Measurements from ENCODE around the gene NDRG4. TPM values are rescaled to one million over a fixed set of nuclear protein-coding genes. Genes with fewer than 3 reads are reported as not detected.

Gene NDRG4
- total and polyA plus RNA-seq, 4 donors, result 5.3 to 18.7 (median 14.2) TPM

DNA sequence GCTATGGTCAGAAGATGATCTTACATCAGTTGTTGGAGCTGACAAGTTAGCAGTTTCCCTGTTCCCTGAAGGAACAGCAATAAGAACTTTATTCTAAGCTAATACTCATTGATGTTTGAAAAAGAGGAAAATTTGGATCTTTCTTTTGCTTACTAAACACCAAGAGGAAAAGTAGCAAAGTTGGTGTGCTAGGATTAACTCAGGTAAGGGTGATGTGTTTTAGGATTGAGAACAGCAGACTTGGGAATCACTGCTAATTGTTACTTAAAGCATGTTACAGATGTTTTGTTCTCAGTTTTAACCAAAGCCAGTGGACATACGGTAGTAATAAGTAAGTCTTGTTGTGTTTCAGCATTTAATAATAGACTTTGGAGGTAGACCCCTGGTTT, 19.0 kb downstream of the NDRG4 start:
- Histone ChIP-seq H3K27ac (ENCODE audit: low read depth in 1 of 2, low read length in 1 of 2) (no peak overlapping the region), H3K9me3 (ENCODE audit: control insufficient read depth in 4 of 4, insufficient read depth in 3 of 4, low read length in 3 of 4) (no peaks in the 10 kb centered on the region), H3K36me3 (ENCODE audit: control insufficient read depth in 4 of 4, insufficient read depth in 4 of 4, low read length in 4 of 4) (peaks cover 29 to 56% (median 39%) of the 10 kb centered on the region in 4 donors), H3K4me3 (no peak overlapping the region), H3K9ac (ENCODE audit: insufficient read depth in 1 of 2, low read length in 2 of 2) (no peak overlapping the region), H3K27me3 (ENCODE audit: control insufficient read depth in 3 of 3, insufficient read depth in 3 of 3, low read length in 2 of 3) (no peaks in the 10 kb centered on the region), H3K4me1 (ENCODE audit: control insufficient read depth in 5 of 5, insufficient read depth in 5 of 5, low read length in 5 of 5) (peaks cover 0 to 9% (median 3%) of the 10 kb centered on the region in 5 donors)
- no peak for TF ChIP-seq CTCF (IDR thresholded peaks at IDR 0.05; ENCODE audit: control extremely low read depth, extremely low read depth)
- no peak for DNase-seq
- 88 to 91% methylated on average over 1 of the region's 1 CpG for WGBS, 2 donors
- no peak for ATAC-seq (ENCODE audit: insufficient read depth, low FRiP score)

DNA sequence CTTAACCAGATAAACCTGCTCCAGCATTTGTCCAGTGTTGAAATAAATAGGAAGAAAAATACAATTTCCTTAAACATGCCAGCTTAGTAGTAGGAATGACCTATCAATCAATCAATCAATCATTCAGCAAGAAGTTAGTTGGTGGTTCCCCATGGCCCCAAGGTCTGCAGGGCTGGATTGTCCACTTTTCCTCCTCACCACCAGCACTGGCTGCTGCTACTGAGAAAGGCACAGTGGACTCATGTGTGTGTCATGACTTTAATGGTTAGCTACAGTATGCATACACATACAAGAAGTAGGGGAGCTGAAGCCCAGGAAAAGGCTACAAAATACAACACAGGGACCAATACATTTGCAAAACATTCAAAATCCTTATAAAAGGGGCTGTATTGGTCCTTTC, 19.8 kb downstream of the NDRG4 start:
- no peak for TF ChIP-seq CTCF (IDR thresholded peaks at IDR 0.05; ENCODE audit: control extremely low read depth, extremely low read depth)
- Histone ChIP-seq H3K36me3 (ENCODE audit: control insufficient read depth in 4 of 4, insufficient read depth in 4 of 4, low read length in 4 of 4) (peaks cover 31 to 62% (median 43%) of the 10 kb centered on the region in 4 donors), H3K4me3 (no peak overlapping the region), H3K9me3 (ENCODE audit: control insufficient read depth in 4 of 4, insufficient read depth in 3 of 4, low read length in 3 of 4) (no peaks in the 10 kb centered on the region), H3K4me1 (ENCODE audit: control insufficient read depth in 5 of 5, insufficient read depth in 5 of 5, low read length in 5 of 5) (peaks cover 0 to 9% (median 3%) of the 10 kb centered on the region in 5 donors), H3K27ac (ENCODE audit: low read depth in 1 of 2, low read length in 1 of 2) (no peak overlapping the region), H3K9ac (ENCODE audit: insufficient read depth in 1 of 2, low read length in 2 of 2) (no peak overlapping the region), H3K27me3 (ENCODE audit: control insufficient read depth in 3 of 3, insufficient read depth in 3 of 3, low read length in 2 of 3) (no peaks in the 10 kb centered on the region)
- DNase-seq (no peak), ATAC-seq (ENCODE audit: insufficient read depth, low FRiP score) (no peak)

- no peak for TF ChIP-seq CTCF (IDR thresholded peaks at IDR 0.05; ENCODE audit: control extremely low read depth, extremely low read depth)
- Histone ChIP-seq H3K27ac (ENCODE audit: low read depth in 1 of 2, low read length in 1 of 2) (no peak overlapping the region), H3K9me3 (ENCODE audit: control insufficient read depth in 4 of 4, insufficient read depth in 3 of 4, low read length in 3 of 4) (no peaks in the 10 kb centered on the region), H3K4me1 (ENCODE audit: control insufficient read depth in 5 of 5, insufficient read depth in 5 of 5, low read length in 5 of 5) (peaks cover 0 to 8% (median 0%) of the 10 kb centered on the region in 5 donors), H3K4me3 (no peak overlapping the region), H3K36me3 (ENCODE audit: control insufficient read depth in 4 of 4, insufficient read depth in 4 of 4, low read length in 4 of 4) (peaks cover 35 to 70% (median 44%) of the 10 kb centered on the region in 4 donors), H3K27me3 (ENCODE audit: control insufficient read depth in 3 of 3, insufficient read depth in 3 of 3, low read length in 2 of 3) (no peaks in the 10 kb centered on the region), H3K9ac (ENCODE audit: insufficient read depth in 1 of 2, low read length in 2 of 2) (no peak overlapping the region)
- 95 to 97% methylated on average over 5 of the region's 5 CpGs for WGBS, 2 donors
- DNase-seq, result no peak
- ATAC-seq (ENCODE audit: insufficient read depth, low FRiP score), result no peak
Observed at GRCh38 chr16:58530179-58530578, 30.2 kb downstream of the NDRG4 start.

DNA sequence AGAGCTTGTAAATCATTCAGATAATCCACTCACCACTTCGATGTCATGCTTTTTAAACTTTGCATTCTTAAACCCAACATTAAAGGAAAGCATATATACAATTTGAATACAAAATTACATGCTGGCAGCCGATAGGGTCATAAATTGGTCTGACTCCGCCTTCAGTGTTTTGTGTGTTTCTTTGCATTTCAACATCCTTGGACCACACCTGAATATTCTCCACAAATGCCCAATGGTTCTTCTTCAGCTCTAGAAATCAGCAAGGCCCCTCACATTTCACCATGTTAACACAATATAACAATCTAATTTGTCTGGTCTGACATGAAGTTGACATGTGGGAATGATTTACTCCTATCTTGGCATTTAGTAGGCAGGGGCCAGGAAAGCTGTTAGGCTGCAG, 32.5 kb downstream of the NDRG4 start:
- H3K4me3 ChIP-seq, result no peak overlapping the region
- peaks cover 0 to 11% (median 0%) of the 10 kb centered on the region in 5 donors for H3K4me1 ChIP-seq (ENCODE audit: control insufficient read depth in 5 of 5, insufficient read depth in 5 of 5, low read length in 5 of 5)
- ATAC-seq (ENCODE audit: insufficient read depth, low FRiP score) (no peak), DNase-seq (no peak)
- peak overlapping the region in 1 of 2 donors; percentile 18 for H3K27ac ChIP-seq (ENCODE audit: low read depth in 1 of 2, low read length in 1 of 2)
- TF ChIP-seq CTCF (IDR thresholded peaks at IDR 0.05; ENCODE audit: control extremely low read depth, extremely low read depth), result no peak
- WGBS, 2 donors, result 95 to 98% methylated on average over 3 of the region's 3 CpGs
- no peaks in the 10 kb centered on the region for H3K9me3 ChIP-seq (ENCODE audit: control insufficient read depth in 4 of 4, insufficient read depth in 3 of 4, low read length in 3 of 4)
- peaks cover 38 to 76% (median 50%) of the 10 kb centered on the region in 4 donors for H3K36me3 ChIP-seq (ENCODE audit: control insufficient read depth in 4 of 4, insufficient read depth in 4 of 4, low read length in 4 of 4)
- no peak overlapping the region for H3K9ac ChIP-seq (ENCODE audit: insufficient read depth in 1 of 2, low read length in 2 of 2)
- no peaks in the 10 kb centered on the region for H3K27me3 ChIP-seq (ENCODE audit: control insufficient read depth in 3 of 3, insufficient read depth in 3 of 3, low read length in 2 of 3)

All from lung (tissue), 12 donors.